ENCODE results near the gene PPP1R13B.

The PPP1R13B gene

DNA sequence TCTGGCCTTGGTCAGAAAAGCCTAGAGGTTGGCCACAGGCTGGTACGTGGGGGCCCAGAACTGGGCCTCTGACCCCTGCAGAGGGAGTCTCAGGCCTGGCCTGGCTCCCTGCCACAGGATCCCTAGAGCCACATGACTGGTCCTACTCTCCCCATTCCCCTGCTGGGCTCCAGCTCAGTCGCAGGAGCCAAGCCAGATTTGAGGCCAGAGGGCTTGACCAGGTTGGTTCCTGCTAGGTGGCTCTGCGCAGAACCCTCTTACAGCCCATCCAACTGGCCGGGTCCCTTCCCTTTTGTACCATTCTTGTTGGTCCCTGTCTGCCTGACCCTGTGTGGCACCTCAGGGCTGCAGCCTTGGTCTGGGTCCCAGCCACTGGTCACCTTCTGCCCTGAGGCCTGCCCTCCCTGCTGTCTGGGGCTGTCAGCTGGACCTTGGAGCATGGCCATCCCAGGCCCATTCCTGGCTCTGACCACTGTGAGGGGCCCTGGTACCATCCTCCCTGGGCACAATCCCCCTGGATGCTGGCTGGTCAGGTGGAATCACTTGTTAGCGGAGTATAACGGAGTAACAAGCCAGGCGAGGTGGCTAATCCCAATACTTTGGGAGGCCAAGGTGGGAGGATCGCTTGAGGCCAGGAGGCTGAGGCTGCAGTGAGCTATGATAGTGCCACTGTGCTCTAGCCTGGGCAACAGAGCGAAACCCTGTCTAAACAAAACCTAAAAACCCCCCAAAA is 22.9 kb upstream of the PPP1R13B start:
- no peaks in the 10 kb centered on the region for H3K36me3 Mint-ChIP-seq (ENCODE audit: low read depth)
- TF ChIP-seq, protein P1, sequence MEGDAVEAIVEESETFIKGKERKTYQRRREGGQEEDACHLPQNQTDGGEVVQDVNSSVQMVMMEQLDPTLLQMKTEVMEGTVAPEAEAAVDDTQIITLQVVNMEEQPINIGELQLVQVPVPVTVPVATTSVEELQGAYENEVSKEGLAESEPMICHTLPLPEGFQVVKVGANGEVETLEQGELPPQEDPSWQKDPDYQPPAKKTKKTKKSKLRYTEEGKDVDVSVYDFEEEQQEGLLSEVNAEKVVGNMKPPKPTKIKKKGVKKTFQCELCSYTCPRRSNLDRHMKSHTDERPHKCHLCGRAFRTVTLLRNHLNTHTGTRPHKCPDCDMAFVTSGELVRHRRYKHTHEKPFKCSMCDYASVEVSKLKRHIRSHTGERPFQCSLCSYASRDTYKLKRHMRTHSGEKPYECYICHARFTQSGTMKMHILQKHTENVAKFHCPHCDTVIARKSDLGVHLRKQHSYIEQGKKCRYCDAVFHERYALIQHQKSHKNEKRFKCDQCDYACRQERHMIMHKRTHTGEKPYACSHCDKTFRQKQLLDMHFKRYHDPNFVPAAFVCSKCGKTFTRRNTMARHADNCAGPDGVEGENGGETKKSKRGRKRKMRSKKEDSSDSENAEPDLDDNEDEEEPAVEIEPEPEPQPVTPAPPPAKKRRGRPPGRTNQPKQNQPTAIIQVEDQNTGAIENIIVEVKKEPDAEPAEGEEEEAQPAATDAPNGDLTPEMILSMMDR (IDR thresholded peaks at IDR 0.05) = no peak
- H3K4me3 Mint-ChIP-seq = no peak overlapping the region
- no peak overlapping the region for H3K27ac Mint-ChIP-seq
- H3K27me3 Mint-ChIP-seq (ENCODE audit: low read depth, poor library complexity) = peaks cover 8% of the 10 kb centered on the region
- H3K9me3 Mint-ChIP-seq = no peaks in the 10 kb centered on the region
- peaks cover 44% of the 10 kb centered on the region for H3K4me1 Mint-ChIP-seq
- DNase-seq = no peak

DNA sequence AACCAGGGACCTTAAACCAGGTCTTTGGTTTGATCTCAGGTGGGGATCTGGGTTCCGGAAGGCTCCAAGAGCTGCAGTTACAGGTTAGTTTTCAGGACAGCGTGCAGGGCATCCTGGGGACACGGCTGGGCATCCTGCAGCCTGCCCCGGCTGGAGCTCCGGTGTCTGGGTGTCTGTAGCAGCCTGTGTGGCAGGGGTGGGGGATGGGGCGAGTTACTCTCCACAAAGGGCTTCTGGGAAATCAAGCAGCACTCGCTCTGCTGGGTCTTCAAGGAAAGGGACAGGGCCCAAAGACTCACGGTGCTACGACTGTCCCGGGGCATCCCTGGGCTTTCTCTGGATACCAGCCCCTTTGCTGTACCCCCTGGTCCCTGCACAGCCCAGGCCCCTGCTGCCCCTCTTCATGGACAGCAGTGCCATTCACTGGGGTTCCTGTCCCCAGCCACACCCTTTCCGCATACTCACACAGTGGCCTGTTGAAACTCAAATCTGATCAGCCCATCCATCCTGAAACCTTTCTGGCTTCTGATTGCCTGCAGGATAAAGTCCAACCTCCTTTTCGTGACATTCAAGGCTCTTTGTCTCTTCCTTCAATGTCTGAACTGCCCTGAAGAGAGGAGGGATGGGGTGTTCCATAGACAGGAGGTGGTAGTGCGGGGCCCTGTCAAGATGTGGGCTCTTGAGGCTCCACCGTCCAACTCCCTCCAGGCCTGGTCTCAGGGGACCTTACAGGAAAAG is 22.2 kb upstream of the PPP1R13B start:
- Mint-ChIP-seq H3K36me3 (ENCODE audit: low read depth) (no peaks in the 10 kb centered on the region), H3K4me1 (peaks cover 40% of the 10 kb centered on the region), H3K4me3 (no peak overlapping the region), H3K27me3 (ENCODE audit: low read depth, poor library complexity) (peaks cover 8% of the 10 kb centered on the region), H3K9me3 (no peaks in the 10 kb centered on the region), H3K27ac (no peak overlapping the region)
- TF ChIP-seq, protein P1 (IDR thresholded peaks at IDR 0.05) = no peak
- DNase-seq = no peak

DNA sequence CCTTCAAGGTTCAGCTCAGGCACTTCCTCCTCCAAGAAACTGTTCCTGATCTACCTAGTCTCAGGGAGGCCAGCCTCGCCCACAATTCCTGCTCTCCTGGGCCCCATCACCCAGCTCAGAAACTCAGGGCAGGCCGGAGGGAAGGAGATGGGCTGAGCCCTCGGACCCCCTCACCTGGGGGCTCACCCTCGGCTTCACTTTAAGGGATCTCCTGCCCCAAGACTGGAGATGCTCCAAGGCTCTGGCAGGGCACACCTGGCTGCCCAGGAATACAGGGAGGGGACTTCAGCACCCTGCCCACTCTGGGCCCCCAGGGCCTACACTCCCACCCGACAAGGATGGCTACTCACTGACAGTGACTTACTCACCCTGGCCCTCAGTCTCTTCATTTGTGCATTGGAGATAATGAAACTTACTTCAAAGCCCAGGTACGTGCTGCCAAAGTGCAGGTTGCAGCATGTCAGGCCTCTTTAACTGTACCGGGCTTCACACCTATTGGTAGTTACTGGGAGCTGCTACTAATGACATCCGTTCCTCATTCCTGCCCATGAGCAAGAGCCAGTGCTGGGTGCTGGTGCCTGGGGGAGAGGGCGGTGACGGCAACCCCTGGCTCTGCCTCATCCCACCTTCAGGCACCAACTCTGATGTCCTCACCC is 21.0 kb upstream of the PPP1R13B start:
- Mint-ChIP-seq H3K27me3 (ENCODE audit: low read depth, poor library complexity) (peaks cover 8% of the 10 kb centered on the region), H3K27ac (no peak overlapping the region), H3K36me3 (ENCODE audit: low read depth) (no peaks in the 10 kb centered on the region), H3K4me3 (no peak overlapping the region), H3K9me3 (peaks cover under 1% of the 10 kb centered on the region), H3K4me1 (peaks cover 38% of the 10 kb centered on the region)
- TF ChIP-seq, protein P1 (IDR thresholded peaks at IDR 0.05) = no peak
- DNase-seq = no peak

DNA sequence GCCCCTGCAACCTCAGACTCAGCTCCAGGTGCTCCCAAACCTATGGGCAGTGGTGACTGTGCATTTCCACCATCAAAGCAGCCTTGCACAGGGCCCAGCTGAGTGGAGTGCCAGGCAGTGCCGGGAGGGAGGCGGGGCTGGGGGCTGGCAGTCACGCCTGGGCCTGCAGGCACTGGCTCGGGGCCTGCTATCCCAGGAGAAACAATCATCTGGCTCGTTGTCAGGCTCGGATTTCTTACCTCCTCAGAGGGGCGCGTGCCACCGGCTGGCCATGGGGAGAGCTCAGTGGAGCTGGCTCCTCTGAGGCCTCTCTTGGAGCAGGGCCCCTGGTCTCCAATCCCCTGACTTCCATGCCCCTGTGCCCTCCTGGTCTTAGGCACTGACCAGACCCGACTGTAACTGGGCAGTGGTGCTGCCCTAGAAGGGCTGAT is 20.2 kb upstream of the PPP1R13B start:
- H3K27ac Mint-ChIP-seq = no peak overlapping the region
- H3K36me3 Mint-ChIP-seq (ENCODE audit: low read depth) = no peaks in the 10 kb centered on the region
- no peak overlapping the region for H3K4me3 Mint-ChIP-seq
- H3K27me3 Mint-ChIP-seq (ENCODE audit: low read depth, poor library complexity) = peaks cover 8% of the 10 kb centered on the region
- no peak for DNase-seq
- peaks cover 39% of the 10 kb centered on the region for H3K4me1 Mint-ChIP-seq
- TF ChIP-seq, protein P1 (IDR thresholded peaks at IDR 0.05) = no peak
- peaks cover 3% of the 10 kb centered on the region for H3K9me3 Mint-ChIP-seq

DNA sequence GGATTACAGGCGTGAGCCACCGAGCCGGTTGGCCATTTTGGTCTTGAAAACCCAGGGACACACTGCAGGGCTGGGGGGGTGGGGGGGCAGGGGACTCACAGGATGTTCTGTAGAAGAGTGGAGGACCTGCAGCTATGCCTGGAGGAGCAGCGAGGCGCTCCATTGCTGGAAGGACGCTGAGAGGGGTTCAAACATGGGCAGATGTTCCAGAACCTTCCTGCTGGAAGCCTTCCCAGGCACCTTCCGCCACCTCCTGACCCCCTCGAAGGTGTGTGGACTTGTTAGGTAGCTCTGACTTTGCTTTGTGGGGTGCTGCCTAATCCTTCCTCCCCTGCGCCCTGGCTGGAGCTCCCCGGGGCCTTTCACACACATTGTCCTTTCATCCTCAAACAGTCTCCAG is 19.6 kb upstream of the PPP1R13B start:
- Mint-ChIP-seq H3K27me3 (ENCODE audit: low read depth, poor library complexity) (peaks cover 8% of the 10 kb centered on the region), H3K9me3 (peaks cover 3% of the 10 kb centered on the region), H3K4me1 (peaks cover 37% of the 10 kb centered on the region), H3K36me3 (ENCODE audit: low read depth) (no peaks in the 10 kb centered on the region), H3K4me3 (no peak overlapping the region), H3K27ac (no peak overlapping the region)
- TF ChIP-seq, protein P1 (IDR thresholded peaks at IDR 0.05) = no peak
- no peak for DNase-seq
